Psoas muscle (tissue), 8 donors: ENCODE measurements around the gene GAS6. TPM values are rescaled to one million over a fixed set of nuclear protein-coding genes. Genes with fewer than 3 reads are reported as not detected.
A peak's percentile ranks its signal among the peaks of the same experiment; 100 is the strongest.
"Not testable (repeated sequence)": the region's sequence is repeated elsewhere in the genome, so short reads cannot be mapped to it uniquely, and the experiment has no call there.

Experiments
- ATAC-seq, 4 donors: fragments of 200-7000 bp; cut with Tn5 transposase; one replicate each; pipeline ENCODE4 v1.9.1; 2020; ENCODE audit warnings: moderate library complexity in 3 of 4, mild to moderate bottlenecking in 2 of 4
- DNase-seq, 2 donors: peaks; one replicate each; pipeline ENCODE4 v3.0.0-alpha.2; 2020
- H3K27ac ChIP-seq: fragments of 200-600 bp; one replicate; pipeline ENCODE4 v1.8.0; 2022
- H3K27me3 ChIP-seq, 3 donors: fragments of 200-600 bp in 1 of 3; one replicate each; pipeline versions ENCODE4 v1.6.1 to v1.8.0; 2013 to 2022; ENCODE audit warnings: low read length in 2 of 3, mild to moderate bottlenecking in 2 of 3, moderate library complexity in 1 of 3; ENCODE audit not compliant: insufficient read depth in 3 of 3
- H3K36me3 ChIP-seq, 2 donors: fragments of 200-600 bp in 1 of 2; one replicate each; pipeline versions ENCODE4 v1.6.1 to v1.8.0; 2013 to 2022; ENCODE audit warnings: low read depth in 1 of 2, mild to moderate bottlenecking in 1 of 2, moderate library complexity in 1 of 2; ENCODE audit not compliant: insufficient read depth in 1 of 2
- H3K4me1 ChIP-seq: fragments of 200-600 bp; one replicate; pipeline ENCODE4 v1.8.0; 2022
- H3K4me3 ChIP-seq: fragments of 200-600 bp; one replicate; pipeline ENCODE4 v1.8.0; 2022; ENCODE audit warnings: mild to moderate bottlenecking
- H3K9me3 ChIP-seq: fragments of 200-600 bp; one replicate; pipeline ENCODE4 v1.8.0; 2022
- WGBS, 3 donors: extraction: QIAGEN DNeasy Blood & Tissue Kit; methylation state at CpG; one replicate each; pipeline versions ENCODE4 v1.1.6 to v1.1.7; 2013; 5-methylcytosine and 5-hydroxymethylcytosine counted together
- intact Hi-C, 2 donors: fragments of 100-400 bp; cut with DNase I; formaldehyde crosslinking; loops; one replicate each; pipeline versions ENCODE4 v1.11.0 to v1.14.2; 2022
- polyA plus RNA-seq, 3 donors: library from polyadenylated mRNA; stranded (reverse); fragments of 200-250 nt; gene quantifications; one replicate each; pipeline ENCODE4 v1.2.3, GENCODE V29; 2013
- total RNA-seq, 4 donors: library from RNA; stranded (reverse); fragmentation: NEBNext Ultra II Directional in 2 of 4; extraction: Animal tissue kit (Norgen Biotek cat#: 25700) in 2 of 4; gene quantifications; one replicate each; pipeline versions ENCODE4 v1.2.1 to v1.2.4, GENCODE V29; 2021 to 2023
- TF ChIP-seq, protein P1 (sequence below): fragments of 200-600 bp; IDR thresholded peaks from one replicate; pipeline ENCODE4 v1.8.0; 2022; ENCODE audit warnings: antibody characterized with exemption
- donor health status: healthy with polysubstance abuse.
- donor health status: DM: no; HTN: no; CAD: no; lungs with moderate emphysema.
- donor health status: Bipolar disorder and iron deficiency.
- donor health status: healthy.
- donor health status: DM: yes; HTN: yes; CAD: no.
- donor health status: DM: no; HTN: no; CAD: no.
- donor health status: DM: no; HTN: no; CAD: no.
- donor health status: DM: yes; HTN: yes; CAD: no.

The GAS6 gene
- total and polyA plus RNA-seq, 7 donors = 51.6 to 103 (median 65.8) TPM

DNA sequence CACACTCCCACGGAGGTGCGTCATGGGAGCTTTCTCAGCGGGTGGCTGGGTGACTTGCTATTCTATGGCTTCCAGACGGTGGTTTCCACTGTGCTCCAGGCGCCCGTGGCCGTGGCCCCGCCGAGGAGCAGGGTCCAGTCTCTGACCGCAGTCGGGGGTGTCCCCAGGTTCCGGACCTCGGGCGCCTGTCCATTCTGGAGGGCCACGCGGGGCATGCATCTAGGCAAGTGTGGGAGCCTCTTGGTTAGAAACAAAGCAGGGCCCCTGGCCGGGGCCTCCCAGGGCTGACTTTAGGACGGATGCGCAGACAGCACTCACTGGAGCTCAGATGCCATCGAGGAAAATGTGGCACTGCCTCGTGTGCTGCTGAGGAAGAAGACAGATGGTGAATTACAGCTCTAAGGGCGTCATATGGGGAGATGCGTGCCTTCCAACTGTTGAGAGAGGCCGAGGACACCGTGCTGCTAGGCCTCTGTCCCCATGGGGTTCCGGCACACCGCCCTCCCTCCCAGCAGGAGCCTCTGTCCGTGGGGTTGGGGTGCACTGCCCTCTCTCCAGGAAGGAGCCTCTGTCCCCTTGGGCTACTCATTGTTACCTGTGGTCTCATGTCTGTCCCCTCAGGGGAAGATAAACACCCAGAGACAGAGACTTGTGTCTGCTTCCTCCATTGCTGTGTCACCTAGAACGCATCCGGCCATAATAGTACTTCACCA, 66.8 kb downstream of the GAS6 start:
- no peak overlapping the region for H3K27ac ChIP-seq
- peaks cover 0 to 26% (median 5%) of the 10 kb centered on the region in 3 donors for H3K27me3 ChIP-seq
- H3K36me3 ChIP-seq = no peaks in the 10 kb centered on the region
- intact Hi-C loops = no loop called here
- TF ChIP-seq, protein P1, sequence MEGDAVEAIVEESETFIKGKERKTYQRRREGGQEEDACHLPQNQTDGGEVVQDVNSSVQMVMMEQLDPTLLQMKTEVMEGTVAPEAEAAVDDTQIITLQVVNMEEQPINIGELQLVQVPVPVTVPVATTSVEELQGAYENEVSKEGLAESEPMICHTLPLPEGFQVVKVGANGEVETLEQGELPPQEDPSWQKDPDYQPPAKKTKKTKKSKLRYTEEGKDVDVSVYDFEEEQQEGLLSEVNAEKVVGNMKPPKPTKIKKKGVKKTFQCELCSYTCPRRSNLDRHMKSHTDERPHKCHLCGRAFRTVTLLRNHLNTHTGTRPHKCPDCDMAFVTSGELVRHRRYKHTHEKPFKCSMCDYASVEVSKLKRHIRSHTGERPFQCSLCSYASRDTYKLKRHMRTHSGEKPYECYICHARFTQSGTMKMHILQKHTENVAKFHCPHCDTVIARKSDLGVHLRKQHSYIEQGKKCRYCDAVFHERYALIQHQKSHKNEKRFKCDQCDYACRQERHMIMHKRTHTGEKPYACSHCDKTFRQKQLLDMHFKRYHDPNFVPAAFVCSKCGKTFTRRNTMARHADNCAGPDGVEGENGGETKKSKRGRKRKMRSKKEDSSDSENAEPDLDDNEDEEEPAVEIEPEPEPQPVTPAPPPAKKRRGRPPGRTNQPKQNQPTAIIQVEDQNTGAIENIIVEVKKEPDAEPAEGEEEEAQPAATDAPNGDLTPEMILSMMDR = no peak
- H3K4me3 ChIP-seq = no peak overlapping the region
- ATAC-seq = no peak
- DNase-seq = peak in 1 of 2 donors; percentile 47
- WGBS, 3 donors = 86 to 91% (median 88%) methylated on average over 30 of the region's 30 CpGs
- H3K4me1 ChIP-seq = no peaks in the 10 kb centered on the region
- no peaks in the 10 kb centered on the region for H3K9me3 ChIP-seq

DNA sequence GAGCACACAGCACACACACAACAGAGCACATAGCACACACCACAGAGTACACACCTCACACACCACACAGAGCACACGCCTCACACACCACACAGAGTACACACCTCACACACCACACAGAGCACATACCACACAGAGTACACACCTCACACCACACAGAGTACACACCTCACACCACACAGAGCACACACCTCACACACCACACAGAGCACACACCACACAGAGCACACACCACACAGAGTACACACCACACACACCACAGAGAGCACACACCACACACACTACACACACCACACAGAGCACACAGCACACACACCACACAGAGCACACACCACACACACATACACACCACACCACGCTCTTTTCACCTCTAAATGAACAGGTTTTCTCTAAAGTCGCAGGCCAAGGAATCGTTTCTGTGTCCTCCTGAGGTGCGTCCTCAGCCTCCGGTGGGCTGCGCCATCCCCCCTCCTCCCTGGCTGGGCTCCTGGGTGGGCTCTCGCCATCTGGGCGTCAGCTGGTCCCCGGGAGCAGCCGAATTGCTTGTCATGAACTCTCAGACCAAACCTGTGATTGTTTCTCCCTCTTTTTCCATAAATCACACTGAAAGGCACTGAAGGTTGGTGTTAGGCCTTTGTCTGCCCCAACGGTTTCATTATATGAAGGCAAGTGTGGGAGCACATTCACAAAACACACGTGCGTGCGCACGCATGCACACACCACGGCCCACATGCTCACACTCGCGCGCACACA, 67.5 kb downstream of the GAS6 start:
- Histone ChIP-seq H3K4me3 (no peak overlapping the region), H3K4me1 (no peaks in the 10 kb centered on the region), H3K9me3 (no peaks in the 10 kb centered on the region), H3K27ac (no peak overlapping the region), H3K36me3 (no peaks in the 10 kb centered on the region), H3K27me3 (peaks cover 0 to 29% (median 7%) of the 10 kb centered on the region in 3 donors)
- intact Hi-C loops = no loop called here
- WGBS, 3 donors = 63 to 74% (median 68%) methylated on average over 20 of the region's 20 CpGs
- ATAC-seq (no peak), DNase-seq (no peak)
- TF ChIP-seq, protein P1 = no peak

DNA sequence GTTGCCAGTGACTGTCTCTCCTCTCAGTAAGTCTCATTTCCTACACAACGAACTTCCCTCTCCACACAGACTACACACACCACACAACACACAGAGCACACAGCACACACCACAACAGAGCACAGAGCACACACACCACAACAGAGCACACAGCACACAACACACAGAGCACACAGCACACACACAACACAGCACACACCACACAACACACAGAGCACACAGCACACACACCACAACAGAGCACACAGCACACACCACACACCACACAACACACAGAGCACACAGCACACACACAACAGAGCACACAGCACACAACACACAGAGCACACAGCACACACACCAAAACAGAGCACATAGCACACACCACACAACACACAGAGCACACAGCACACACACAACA, 68.5 kb downstream of the GAS6 start:
- H3K4me3 ChIP-seq, H3K36me3 ChIP-seq, H3K27ac ChIP-seq, ATAC-seq, H3K9me3 ChIP-seq, DNase-seq, intact Hi-C loops, H3K4me1 ChIP-seq: not testable (repeated sequence)
- H3K27me3 ChIP-seq = peaks cover 0 to 25% (median 7%) of the 10 kb centered on the region in 3 donors
- 9 to 25% (median 13%) methylated on average over 1 of the region's 1 CpG for WGBS, 3 donors

DNA sequence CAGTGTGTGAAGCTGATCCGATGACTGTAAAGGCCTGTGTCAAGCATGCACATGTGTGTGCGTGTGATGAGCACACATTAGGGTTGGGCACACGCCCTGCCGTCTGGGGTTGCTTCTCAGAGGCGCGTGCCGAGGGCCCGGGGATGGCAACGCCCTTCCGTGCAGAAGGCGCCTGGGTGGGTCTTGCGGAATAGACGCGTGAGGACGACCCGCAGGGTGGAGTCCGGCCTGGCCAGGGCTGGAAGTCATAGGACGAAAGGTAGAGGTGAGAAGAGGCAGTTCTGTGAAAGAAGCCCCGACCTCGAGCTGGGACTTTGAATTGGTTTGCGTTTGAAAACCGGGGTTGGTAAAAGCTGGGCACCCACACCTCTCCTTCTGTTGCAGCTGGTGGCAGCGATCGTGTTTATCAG, 69.1 kb downstream of the GAS6 start:
- DNase-seq = peak in 1 of 2 donors; percentile 30
- Histone ChIP-seq H3K4me3 (no peak overlapping the region), H3K27me3 (peaks cover 0 to 25% (median 6%) of the 10 kb centered on the region in 3 donors), H3K36me3 (no peaks in the 10 kb centered on the region), H3K9me3 (no peaks in the 10 kb centered on the region), H3K4me1 (no peaks in the 10 kb centered on the region), H3K27ac (no peak overlapping the region)
- WGBS, 3 donors = 80 to 85% (median 83%) methylated on average over 24 of the region's 24 CpGs
- TF ChIP-seq, protein P1 = no peak
- intact Hi-C loops = no loop called here
- no peak for ATAC-seq

DNA sequence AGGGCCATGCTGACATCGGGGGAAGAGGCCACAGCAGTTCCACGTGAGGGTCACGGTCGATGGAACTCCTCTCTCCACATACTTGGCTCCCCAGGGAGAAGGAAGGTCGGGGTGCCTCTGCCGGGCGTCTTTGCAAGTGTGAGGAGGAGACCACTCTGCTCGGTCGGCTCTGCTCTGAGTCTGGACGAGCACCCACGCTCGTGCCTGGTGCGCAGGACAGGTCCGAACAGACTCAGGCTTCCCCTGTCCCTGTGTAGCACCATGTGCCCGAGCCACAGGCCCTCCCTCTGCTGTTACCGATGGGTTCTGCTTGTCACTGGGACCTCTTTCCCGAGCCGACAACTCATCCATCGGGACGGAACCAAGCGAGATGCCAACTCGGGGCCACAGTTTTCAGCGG, 69.8 kb downstream of the GAS6 start:
- 86 to 90% (median 88%) methylated on average over 21 to 23 of the region's 23 CpGs for WGBS, 3 donors
- intact Hi-C loops = no loop called here
- TF ChIP-seq, protein P1 = no peak
- peaks cover 0 to 25% (median 4%) of the 10 kb centered on the region in 3 donors for H3K27me3 ChIP-seq
- no peak for ATAC-seq
- no peak overlapping the region for H3K27ac ChIP-seq
- no peaks in the 10 kb centered on the region for H3K9me3 ChIP-seq
- peak in 1 of 2 donors; percentile 40 for DNase-seq
- H3K4me3 ChIP-seq = no peak overlapping the region
- H3K4me1 ChIP-seq = no peaks in the 10 kb centered on the region
- no peaks in the 10 kb centered on the region for H3K36me3 ChIP-seq
